Mammary epithelial cell (primary cell): Measurements from ENCODE around the gene SLC6A1.

ENCODE experiments used
- EZH2 ChIP-seq: IDR thresholded peaks from 2 replicates; pipeline ENCODE4 v1.6.1; 2012; ENCODE audit warnings: low read length, inconsistent platforms, borderline replicate concordance
- TF ChIP-seq, protein P1 (sequence below), 2 donors: IDR thresholded peaks in 1 of 2; conservative IDR thresholded peaks in 1 of 2; 2 replicates each; pipeline ENCODE4 v1.5.1; 2011 to 2012; ENCODE audit warnings: inconsistent platforms in 2 of 2, low read length in 2 of 2, mild to moderate bottlenecking in 2 of 2, control low read depth in 1 of 2, low read depth in 1 of 2; ENCODE audit not compliant: insufficient read depth in 1 of 2; ENCODE audit errors: extremely low read depth in 1 of 2

DNA sequence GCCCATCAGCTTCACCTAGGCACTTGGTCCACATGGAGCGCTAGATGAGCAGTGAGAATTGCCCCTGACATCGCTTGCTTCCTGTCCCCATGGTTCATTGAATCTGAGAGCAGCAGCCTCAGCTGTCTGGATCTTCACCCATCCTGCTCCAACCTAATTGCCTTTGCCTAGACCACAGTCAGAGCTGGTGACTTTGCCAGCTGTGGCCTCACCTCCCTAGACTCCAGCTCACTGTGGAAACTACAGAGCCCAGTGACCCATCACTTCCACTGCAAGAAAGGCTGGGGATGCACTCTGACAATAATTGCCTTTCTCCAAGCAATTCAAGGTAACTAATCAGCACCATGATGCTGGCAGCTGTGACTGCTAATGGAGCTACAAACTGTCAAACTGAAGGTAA, 30.6 kb upstream of the SLC6A1 start:
- no peak for TF ChIP-seq EZH2
- TF ChIP-seq, protein P1, sequence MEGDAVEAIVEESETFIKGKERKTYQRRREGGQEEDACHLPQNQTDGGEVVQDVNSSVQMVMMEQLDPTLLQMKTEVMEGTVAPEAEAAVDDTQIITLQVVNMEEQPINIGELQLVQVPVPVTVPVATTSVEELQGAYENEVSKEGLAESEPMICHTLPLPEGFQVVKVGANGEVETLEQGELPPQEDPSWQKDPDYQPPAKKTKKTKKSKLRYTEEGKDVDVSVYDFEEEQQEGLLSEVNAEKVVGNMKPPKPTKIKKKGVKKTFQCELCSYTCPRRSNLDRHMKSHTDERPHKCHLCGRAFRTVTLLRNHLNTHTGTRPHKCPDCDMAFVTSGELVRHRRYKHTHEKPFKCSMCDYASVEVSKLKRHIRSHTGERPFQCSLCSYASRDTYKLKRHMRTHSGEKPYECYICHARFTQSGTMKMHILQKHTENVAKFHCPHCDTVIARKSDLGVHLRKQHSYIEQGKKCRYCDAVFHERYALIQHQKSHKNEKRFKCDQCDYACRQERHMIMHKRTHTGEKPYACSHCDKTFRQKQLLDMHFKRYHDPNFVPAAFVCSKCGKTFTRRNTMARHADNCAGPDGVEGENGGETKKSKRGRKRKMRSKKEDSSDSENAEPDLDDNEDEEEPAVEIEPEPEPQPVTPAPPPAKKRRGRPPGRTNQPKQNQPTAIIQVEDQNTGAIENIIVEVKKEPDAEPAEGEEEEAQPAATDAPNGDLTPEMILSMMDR (conservative IDR thresholded peaks at IDR 0.05 in 1 of 2, IDR thresholded peaks at IDR 0.05 in 1 of 2; ENCODE audit: extremely low read depth in 1 of 2, insufficient read depth in 1 of 2, low read depth in 1 of 2, low read length in 2 of 2): no peak
